Measurements from ENCODE around the gene PRPS2.

GRCh38 chrX:12747433-12747832 is 43.8 kb upstream of the PRPS2 start:
- no peak for TF ChIP-seq MAX (IDR thresholded peaks at IDR 0.05)
- no peak for TF ChIP-seq TAF1 (IDR thresholded peaks at IDR 0.05; ENCODE audit: low read depth)
- TF ChIP-seq YY1 (IDR thresholded peaks at IDR 0.05; ENCODE audit: low read depth) = no peak
- no peak for TF ChIP-seq ZBTB7A (IDR thresholded peaks at IDR 0.05; ENCODE audit: low read depth)
- TF ChIP-seq EP300 (IDR thresholded peaks at IDR 0.05; ENCODE audit: borderline replicate concordance) = no peak
- no peak for TF ChIP-seq RAD21 (IDR thresholded peaks at IDR 0.05; ENCODE audit: low read depth)
- no peak for TF ChIP-seq TCF12 (IDR thresholded peaks at IDR 0.05; ENCODE audit: low read depth)
- TF ChIP-seq, protein P1, sequence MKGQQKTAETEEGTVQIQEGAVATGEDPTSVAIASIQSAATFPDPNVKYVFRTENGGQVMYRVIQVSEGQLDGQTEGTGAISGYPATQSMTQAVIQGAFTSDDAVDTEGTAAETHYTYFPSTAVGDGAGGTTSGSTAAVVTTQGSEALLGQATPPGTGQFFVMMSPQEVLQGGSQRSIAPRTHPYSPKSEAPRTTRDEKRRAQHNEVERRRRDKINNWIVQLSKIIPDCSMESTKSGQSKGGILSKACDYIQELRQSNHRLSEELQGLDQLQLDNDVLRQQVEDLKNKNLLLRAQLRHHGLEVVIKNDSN (IDR thresholded peaks at IDR 0.05) = no peak

All from Ishikawa (cell line).